NCI-H2107 (cell line): ENCODE measurements around the gene SLC22A5.
"Not testable (repeated sequence)": the region's sequence is repeated elsewhere in the genome, so short reads cannot be mapped to it uniquely, and the experiment has no call there.

Experiments
- DNase-seq: peaks from one replicate; lab custom pipeline; 2025; lab: John Stamatoyannopoulos, UW

Gene SLC22A5

GRCh38 chr5:132388244-132389050 is 18.9 kb downstream of the SLC22A5 start:
- DNase-seq: no peak

DNA sequence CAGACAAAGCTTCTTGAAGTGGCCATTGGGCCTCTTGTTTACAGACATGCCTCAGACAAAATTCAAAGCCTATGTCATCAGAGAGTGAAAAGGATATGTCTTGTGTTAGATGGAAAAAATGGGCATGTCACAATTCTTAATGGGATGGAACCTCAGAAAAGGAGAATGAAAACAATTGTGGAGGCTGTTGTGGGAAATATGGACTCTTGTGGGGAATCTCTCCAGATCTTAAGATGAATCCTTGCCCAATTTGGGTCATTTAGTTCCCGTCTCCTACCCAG is 19.5 kb downstream of the SLC22A5 start:
- no peak for DNase-seq

- DNase-seq: no peak
These were observed 20.2 kb downstream of the SLC22A5 start for GRCh38 chr5:132389585-132390286.

DNA sequence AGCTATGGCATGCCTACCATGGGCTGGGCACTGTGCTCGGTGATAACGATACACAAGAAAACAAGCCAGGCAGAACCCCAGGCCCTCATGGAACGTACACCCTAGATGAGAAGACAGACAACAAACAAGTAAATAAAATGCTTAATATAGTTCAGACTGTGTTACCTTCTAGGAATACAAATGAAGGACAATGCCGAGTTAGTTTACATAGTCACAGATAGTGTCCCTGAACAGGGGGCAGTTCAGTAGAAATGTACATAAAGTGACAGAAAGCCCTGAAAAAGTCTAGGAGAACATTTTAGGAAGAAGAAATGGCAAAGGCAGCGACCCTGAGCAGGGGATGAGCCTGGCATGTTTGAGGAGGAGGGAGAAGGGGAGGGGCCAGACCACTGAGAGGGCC is 21.7 kb downstream of the SLC22A5 start:
- no peak for DNase-seq

GRCh38 chr5:132391870-132392269 is 22.4 kb downstream of the SLC22A5 start:
- DNase-seq: no peak

DNA sequence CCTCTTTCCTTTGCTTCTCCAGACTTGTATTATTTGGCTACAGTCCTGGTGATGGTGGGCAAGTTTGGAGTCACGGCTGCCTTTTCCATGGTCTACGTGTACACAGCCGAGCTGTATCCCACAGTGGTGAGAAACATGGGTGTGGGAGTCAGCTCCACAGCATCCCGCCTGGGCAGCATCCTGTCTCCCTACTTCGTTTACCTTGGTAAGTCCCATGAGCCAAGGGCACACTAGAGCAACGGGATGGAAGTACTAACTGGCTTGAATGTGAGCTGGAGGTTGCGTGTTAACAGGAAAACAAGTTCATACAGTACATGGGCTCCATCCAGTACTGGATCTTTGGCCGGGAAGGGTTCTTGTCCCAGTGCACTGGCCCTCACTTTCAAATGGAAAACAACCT is 22.9 kb downstream of the SLC22A5 start:
- no peak for DNase-seq

- no peak for DNase-seq
These were observed 23.7 kb downstream of the SLC22A5 start for GRCh38 chr5:132392978-132393825.

- DNase-seq: no peak
These were observed 25.3 kb downstream of the SLC22A5 start for GRCh38 chr5:132394667-132395259.

DNA sequence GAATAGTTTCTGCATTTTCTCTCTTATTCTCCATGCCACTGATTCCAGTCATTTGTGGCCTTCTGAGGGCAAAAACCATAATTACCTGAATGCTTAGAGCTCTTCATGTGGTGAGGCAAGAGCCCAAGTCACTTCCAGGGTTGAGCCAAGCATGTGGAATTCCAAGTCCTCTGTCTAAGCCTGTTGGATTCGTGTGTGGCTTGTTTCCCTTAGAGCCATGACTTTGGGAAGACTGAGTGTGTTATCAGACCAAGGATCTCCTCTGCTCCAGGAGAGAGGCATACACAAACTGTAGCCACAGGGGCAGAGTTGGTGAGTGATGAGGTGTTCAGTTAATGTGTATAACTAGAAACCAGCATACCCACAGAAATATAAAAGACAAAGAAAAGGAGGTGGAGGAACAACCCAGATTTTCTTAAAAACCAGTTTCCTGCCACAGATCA is 27.1 kb downstream of the SLC22A5 start:
- no peak for DNase-seq

- DNase-seq: no peak
These were observed 27.7 kb downstream of the SLC22A5 start for GRCh38 chr5:132397224-132397623.

GRCh38 chr5:132397936-132398675 is 28.6 kb downstream of the SLC22A5 start:
- not testable (repeated sequence) for DNase-seq

DNA sequence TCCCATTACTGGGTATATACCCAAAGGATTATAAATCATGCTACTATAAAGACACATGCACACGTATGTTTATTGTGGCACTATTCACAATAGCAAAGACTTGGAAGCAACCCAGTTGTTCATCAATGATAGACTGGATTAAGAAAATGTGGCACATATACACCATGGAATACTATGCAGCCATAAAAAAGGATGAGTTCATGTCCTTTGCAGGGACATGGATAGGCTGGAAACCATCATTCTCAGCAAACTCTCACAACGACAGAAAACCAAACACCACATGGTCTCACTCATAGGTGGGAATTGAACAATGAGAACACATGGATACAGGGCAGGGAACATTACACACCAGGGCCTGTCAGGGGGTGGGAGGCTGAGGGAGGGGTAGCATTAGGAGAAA is 34.5 kb downstream of the SLC22A5 start:
- DNase-seq: not testable (repeated sequence)

DNA sequence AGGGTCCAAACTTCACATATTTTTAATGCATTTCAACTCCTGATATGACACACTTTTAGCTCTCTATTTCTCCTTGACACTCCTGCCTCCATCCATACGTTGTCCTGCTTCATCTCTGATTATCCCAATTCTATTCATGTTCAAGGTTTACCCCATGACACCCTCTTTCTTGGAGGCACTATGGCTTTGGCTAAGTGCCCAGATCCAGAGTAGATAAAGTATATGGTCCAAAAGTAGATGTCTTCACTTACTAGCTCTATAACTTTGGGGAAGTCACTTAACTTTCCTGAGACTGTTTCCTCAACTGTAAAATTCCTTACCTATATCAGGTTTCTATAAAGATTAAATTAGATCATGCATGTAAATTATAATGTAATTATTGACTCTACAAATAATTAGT is 36.1 kb downstream of the SLC22A5 start:
- DNase-seq: no peak

GRCh38 chr5:132406144-132406783 is 36.8 kb downstream of the SLC22A5 start:
- no peak for DNase-seq

GRCh38 chr5:132407970-132408369 is 38.5 kb downstream of the SLC22A5 start:
- no peak for DNase-seq

GRCh38 chr5:132408456-132408855 is 38.9 kb downstream of the SLC22A5 start:
- DNase-seq: no peak

DNA sequence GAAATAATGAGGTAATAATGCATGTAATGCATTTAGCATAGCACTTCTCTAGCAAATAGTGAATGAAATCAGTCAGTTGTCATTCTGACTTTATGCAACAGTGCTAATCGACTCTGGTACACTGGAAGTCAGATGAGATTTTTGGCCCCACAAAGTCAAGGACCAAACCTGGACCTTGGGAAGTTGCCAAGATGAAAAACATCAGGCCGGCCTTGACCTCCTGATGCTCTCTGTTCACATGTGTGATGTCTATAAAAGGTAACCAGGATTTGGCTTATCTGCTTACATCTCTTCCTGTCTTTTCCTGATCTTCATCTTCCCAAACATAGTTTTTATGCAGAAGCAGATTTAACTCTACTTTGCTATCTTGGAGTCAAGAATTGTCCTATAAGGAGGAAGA is 39.5 kb downstream of the SLC22A5 start:
- DNase-seq: no peak

GRCh38 chr5:132410451-132411303 is 41.2 kb downstream of the SLC22A5 start:
- no peak for DNase-seq

DNA sequence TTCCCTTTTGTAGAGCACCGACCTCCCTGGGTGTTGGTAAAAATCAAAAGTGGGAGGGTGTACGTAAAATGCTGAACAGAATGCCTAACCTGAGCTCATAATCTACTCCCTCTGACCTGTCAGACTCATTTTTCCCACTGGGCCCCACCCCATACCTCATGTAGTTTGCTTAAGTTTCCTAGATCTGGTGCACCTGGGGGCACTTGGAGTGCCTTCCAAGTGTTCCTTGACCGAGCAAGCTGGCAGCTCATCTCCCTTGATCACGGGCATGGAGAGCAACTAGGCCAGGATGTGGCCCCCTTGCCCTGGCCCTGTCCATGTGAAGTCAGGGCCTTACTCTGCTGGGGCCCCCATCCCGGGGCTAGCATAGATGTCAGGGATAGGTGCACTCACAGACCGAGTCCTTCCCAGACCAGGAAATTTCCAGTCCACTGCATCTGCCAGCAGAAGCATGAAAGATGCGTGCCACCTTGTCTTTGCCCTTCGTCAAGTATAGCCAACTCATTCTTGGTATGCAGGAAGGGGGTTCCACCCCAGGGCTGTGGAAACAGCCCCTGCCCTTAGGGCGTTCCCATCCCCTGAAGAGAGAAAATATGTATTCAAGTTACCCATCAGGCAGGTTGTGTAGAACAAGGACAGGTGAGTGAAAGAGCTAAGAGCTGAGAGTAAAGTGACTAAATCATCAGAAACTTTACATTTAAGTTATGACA is 41.9 kb downstream of the SLC22A5 start:
- no peak for DNase-seq

DNA sequence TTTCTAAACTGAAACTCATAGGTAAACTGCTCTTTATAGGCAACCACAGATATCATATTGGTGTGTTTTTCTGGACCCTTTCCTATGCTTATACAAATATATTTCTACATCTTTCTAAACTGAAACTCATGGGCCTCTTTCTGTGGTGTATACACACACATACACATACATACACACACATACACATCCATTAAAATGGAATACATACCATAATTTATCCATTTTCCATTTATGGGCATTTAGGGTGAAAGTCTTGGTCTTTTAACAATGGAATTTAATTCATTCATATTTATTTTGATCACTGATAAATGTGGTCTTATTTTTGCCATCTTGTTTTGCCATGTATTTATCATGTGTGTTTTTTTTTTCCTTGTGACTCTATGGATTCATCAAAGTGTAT is 44.1 kb downstream of the SLC22A5 start:
- DNase-seq: no peak
